ENCODE data around the gene UTP18. TPM values are rescaled to one million over a fixed set of nuclear protein-coding genes. Genes with fewer than 3 reads are reported as not detected.
A peak's percentile ranks its signal among the peaks of the same experiment; 100 is the strongest.

Gene UTP18
- total RNA-seq, 1 donor from 2014 or later, result 35.3 TPM

- Mint-ChIP-seq H3K27ac (no peak overlapping the region), H3K9me3 (ENCODE audit: low read depth) (peaks cover 2% of the 10 kb centered on the region), H3K27me3 (peaks cover 8% of the 10 kb centered on the region), H3K36me3 (ENCODE audit: insufficient read depth) (no peaks in the 10 kb centered on the region), H3K4me3 (ENCODE audit: low read depth) (no peak overlapping the region), H3K4me1 (ENCODE audit: low read depth) (peaks cover 3% of the 10 kb centered on the region)
- DNase-seq (ENCODE audit: low spot score, unreplicated experiment), result no peak
- no peak for TF ChIP-seq CTCF (IDR thresholded peaks at IDR 0.05; ENCODE audit: unreplicated experiment)
Observed at GRCh38 chr17:51335883-51336822, 75.8 kb downstream of the UTP18 start.

GRCh38 chr17:51341457-51341856 lies 81.1 kb downstream of the UTP18 start:
- H3K36me3 Mint-ChIP-seq (ENCODE audit: insufficient read depth), result no peaks in the 10 kb centered on the region
- no peaks in the 10 kb centered on the region for H3K9me3 Mint-ChIP-seq (ENCODE audit: low read depth)
- no peak for TF ChIP-seq CTCF (IDR thresholded peaks at IDR 0.05; ENCODE audit: unreplicated experiment)
- H3K4me3 Mint-ChIP-seq (ENCODE audit: low read depth), result no peak overlapping the region
- DNase-seq (ENCODE audit: low spot score, unreplicated experiment), result no peak
- peaks cover 8% of the 10 kb centered on the region for H3K27me3 Mint-ChIP-seq
- H3K4me1 Mint-ChIP-seq (ENCODE audit: low read depth), result peaks cover 23% of the 10 kb centered on the region
- H3K27ac Mint-ChIP-seq, result no peak overlapping the region

DNA sequence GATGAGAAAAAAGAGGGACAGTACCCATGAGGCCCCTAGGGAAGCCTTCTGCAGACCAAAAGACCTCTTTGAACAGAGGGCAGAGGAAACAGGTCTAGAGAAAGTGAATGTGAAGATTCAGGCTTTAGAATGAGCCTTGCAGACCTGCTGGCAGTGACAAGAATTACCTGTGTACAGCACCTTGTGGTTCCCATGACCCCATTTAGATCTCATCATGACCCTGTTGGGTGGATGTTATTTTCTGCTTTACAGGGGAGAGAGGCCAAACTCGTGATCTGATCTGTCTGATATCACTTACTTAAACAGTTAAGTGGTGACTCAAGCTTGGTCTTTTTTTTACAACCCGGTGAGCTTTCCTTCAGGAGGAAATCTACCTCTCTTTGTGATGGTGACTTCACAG lies 81.9 kb downstream of the UTP18 start:
- DNase-seq (ENCODE audit: low spot score, unreplicated experiment), result no peak
- no peaks in the 10 kb centered on the region for H3K36me3 Mint-ChIP-seq (ENCODE audit: insufficient read depth)
- no peaks in the 10 kb centered on the region for H3K9me3 Mint-ChIP-seq (ENCODE audit: low read depth)
- H3K4me1 Mint-ChIP-seq (ENCODE audit: low read depth), result peaks cover 30% of the 10 kb centered on the region
- H3K4me3 Mint-ChIP-seq (ENCODE audit: low read depth), result no peak overlapping the region
- TF ChIP-seq CTCF (IDR thresholded peaks at IDR 0.05; ENCODE audit: unreplicated experiment), result no peak
- no peak overlapping the region for H3K27ac Mint-ChIP-seq
- H3K27me3 Mint-ChIP-seq, result peaks cover 8% of the 10 kb centered on the region

DNA sequence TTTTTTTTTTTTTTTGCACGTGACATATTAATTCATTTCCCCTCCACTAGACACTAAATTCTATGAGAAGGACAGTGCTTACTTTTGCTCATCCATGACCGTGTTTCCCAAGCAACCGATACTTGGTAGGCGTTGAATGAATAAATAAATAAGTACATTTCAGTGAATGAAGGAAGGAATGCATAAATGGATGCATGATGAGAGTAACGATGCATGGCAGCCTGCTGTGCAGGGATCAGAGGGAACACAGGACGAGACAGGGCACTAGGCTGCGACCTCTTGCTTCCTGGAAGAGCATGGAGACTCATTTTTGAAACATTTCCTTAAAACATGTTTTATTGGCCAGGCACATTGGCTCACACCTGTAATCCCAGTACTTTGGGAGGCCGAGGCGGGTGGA lies 84.2 kb downstream of the UTP18 start:
- no peak for DNase-seq (ENCODE audit: low spot score, unreplicated experiment)
- Mint-ChIP-seq H3K4me1 (ENCODE audit: low read depth) (peaks cover 30% of the 10 kb centered on the region), H3K9me3 (ENCODE audit: low read depth) (no peaks in the 10 kb centered on the region), H3K27me3 (peaks cover 6% of the 10 kb centered on the region), H3K36me3 (ENCODE audit: insufficient read depth) (no peaks in the 10 kb centered on the region), H3K4me3 (ENCODE audit: low read depth) (no peak overlapping the region), H3K27ac (no peak overlapping the region)
- no peak for TF ChIP-seq CTCF (IDR thresholded peaks at IDR 0.05; ENCODE audit: unreplicated experiment)

- TF ChIP-seq CTCF (IDR thresholded peaks at IDR 0.05; ENCODE audit: unreplicated experiment), result no peak
- no peak for DNase-seq (ENCODE audit: low spot score, unreplicated experiment)
- H3K36me3 Mint-ChIP-seq (ENCODE audit: insufficient read depth), result no peaks in the 10 kb centered on the region
- no peaks in the 10 kb centered on the region for H3K9me3 Mint-ChIP-seq (ENCODE audit: low read depth)
- no peak overlapping the region for H3K4me3 Mint-ChIP-seq (ENCODE audit: low read depth)
- H3K4me1 Mint-ChIP-seq (ENCODE audit: low read depth), result peaks cover 25% of the 10 kb centered on the region
- peaks cover 7% of the 10 kb centered on the region for H3K27me3 Mint-ChIP-seq
- H3K27ac Mint-ChIP-seq, result peak overlapping the region; percentile 76
Observed at GRCh38 chr17:51346218-51346982, 86.1 kb downstream of the UTP18 start.
